Measurements from ENCODE around the gene OSBPL3. TPM values are rescaled to one million over a fixed set of nuclear protein-coding genes. Genes with fewer than 3 reads are reported as not detected.

The OSBPL3 gene
- total RNA-seq, 1 experiment from 2014 or later, result 36.8 TPM

- no peaks in the 10 kb centered on the region for H3K27me3 ChIP-seq (ENCODE audit: insufficient read depth, low read length)
- H2AFZ ChIP-seq (ENCODE audit: low read depth, low read length, poor library complexity, severe bottlenecking), result no peak overlapping the region
- H4K20me1 ChIP-seq (ENCODE audit: insufficient read depth), result no peaks in the 10 kb centered on the region; the same call in 1 of the 2 replicates
- H3K79me2 ChIP-seq (ENCODE audit: insufficient read depth, low read length), result peaks cover 95% of the 10 kb centered on the region
- ChIA-PET RAD21 (ENCODE audit: low non-redundant PET in 1 of 2, low total read pairs in 2 of 2, uncharacterized antibody in 2 of 2, unreplicated experiment in 2 of 2) (no interaction called here), POLR2A (no interaction called here), CTCF (no interaction called here)
- no peak overlapping the region for H3K27ac ChIP-seq (ENCODE audit: low read depth, low read length)
- H3K9me2 ChIP-seq (ENCODE audit: insufficient read depth), result no peaks in the 10 kb centered on the region
- DNase-seq (ENCODE audit: low read depth, low spot score), result no peak
- H3K4me1 ChIP-seq (ENCODE audit: control insufficient read depth in 1 of 2, insufficient read depth in 2 of 2, low read length in 2 of 2), result peaks cover 39 to 69% of the 10 kb centered on the region in 2 experiments
- intact Hi-C loops (cut with micrococcal nuclease), result no loop called here
- H3K9me3 ChIP-seq (ENCODE audit: control insufficient read depth in 1 of 2, insufficient read depth in 1 of 2, low read depth in 1 of 2, low read length in 2 of 2), result no peaks in the 10 kb centered on the region
- BruUV-seq (replicated peaks), result no TSS peak
- no peak for TF ChIP-seq SP1 (IDR thresholded peaks at IDR 0.05; ENCODE audit: low read depth)
- TF ChIP-seq SIN3A (IDR thresholded peaks at IDR 0.05; ENCODE audit: low read depth), result no peak
- TF ChIP-seq, protein P1, sequence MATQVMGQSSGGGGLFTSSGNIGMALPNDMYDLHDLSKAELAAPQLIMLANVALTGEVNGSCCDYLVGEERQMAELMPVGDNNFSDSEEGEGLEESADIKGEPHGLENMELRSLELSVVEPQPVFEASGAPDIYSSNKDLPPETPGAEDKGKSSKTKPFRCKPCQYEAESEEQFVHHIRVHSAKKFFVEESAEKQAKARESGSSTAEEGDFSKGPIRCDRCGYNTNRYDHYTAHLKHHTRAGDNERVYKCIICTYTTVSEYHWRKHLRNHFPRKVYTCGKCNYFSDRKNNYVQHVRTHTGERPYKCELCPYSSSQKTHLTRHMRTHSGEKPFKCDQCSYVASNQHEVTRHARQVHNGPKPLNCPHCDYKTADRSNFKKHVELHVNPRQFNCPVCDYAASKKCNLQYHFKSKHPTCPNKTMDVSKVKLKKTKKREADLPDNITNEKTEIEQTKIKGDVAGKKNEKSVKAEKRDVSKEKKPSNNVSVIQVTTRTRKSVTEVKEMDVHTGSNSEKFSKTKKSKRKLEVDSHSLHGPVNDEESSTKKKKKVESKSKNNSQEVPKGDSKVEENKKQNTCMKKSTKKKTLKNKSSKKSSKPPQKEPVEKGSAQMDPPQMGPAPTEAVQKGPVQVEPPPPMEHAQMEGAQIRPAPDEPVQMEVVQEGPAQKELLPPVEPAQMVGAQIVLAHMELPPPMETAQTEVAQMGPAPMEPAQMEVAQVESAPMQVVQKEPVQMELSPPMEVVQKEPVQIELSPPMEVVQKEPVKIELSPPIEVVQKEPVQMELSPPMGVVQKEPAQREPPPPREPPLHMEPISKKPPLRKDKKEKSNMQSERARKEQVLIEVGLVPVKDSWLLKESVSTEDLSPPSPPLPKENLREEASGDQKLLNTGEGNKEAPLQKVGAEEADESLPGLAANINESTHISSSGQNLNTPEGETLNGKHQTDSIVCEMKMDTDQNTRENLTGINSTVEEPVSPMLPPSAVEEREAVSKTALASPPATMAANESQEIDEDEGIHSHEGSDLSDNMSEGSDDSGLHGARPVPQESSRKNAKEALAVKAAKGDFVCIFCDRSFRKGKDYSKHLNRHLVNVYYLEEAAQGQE (IDR thresholded peaks at IDR 0.05; ENCODE audit: low read depth), result no peak
- no peak for TF ChIP-seq EGR1 (IDR thresholded peaks at IDR 0.05; ENCODE audit: low read depth)
- TF ChIP-seq ELF1 (IDR thresholded peaks at IDR 0.05; ENCODE audit: borderline replicate concordance, low read depth), result no peak
- TF ChIP-seq SRF (IDR thresholded peaks at IDR 0.05; ENCODE audit: low read depth), result no peak
- TF ChIP-seq POLR2A (IDR thresholded peaks at IDR 0.05; ENCODE audit: borderline replicate concordance, extremely low read depth, insufficient read depth, insufficient read length), result no peak
- TF ChIP-seq TCF7L2 (IDR thresholded peaks at IDR 0.05; ENCODE audit: borderline replicate concordance, extremely low read depth, insufficient read depth, insufficient read length), result no peak
- no peak for TF ChIP-seq EZH2phosphoT487 (IDR thresholded peaks at IDR 0.05; ENCODE audit: borderline replicate concordance)
- no peak for TF ChIP-seq JUND (IDR thresholded peaks at IDR 0.05)
- no peak for TF ChIP-seq MAX (IDR thresholded peaks at IDR 0.05)
- TF ChIP-seq, protein P2, sequence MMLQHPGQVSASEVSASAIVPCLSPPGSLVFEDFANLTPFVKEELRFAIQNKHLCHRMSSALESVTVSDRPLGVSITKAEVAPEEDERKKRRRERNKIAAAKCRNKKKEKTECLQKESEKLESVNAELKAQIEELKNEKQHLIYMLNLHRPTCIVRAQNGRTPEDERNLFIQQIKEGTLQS (IDR thresholded peaks at IDR 0.05), result no peak
- no peak for TF ChIP-seq YY1 (IDR thresholded peaks at IDR 0.05; ENCODE audit: extremely low read depth, insufficient replicate concordance, low read depth, low read length)
- ATAC-seq, result no peak
- H3K4me2 ChIP-seq (ENCODE audit: low read length), result no peak overlapping the region
- H3K9ac ChIP-seq (ENCODE audit: low read length), result no peak overlapping the region
- H3K4me3 ChIP-seq (replicated peaks in 1 of 2; ENCODE audit: low read depth in 1 of 2, low read length in 2 of 2), result no peak overlapping the region
- no peaks in the 10 kb centered on the region for H3K36me3 ChIP-seq (ENCODE audit: control insufficient read depth in 1 of 2, insufficient read depth in 2 of 2, low read length in 2 of 2)
These were observed 4.8 kb downstream of the OSBPL3 start for GRCh38 chr7:24975172-24975571.

Measured in HCT116 (cell line).